Body of pancreas (tissue), 4 donors: ENCODE data around the gene TBX4.

Experiments
- POLR2A ChIP-seq, 3 donors: fragments of 450-650 bp; IDR thresholded peaks; one replicate each; pipeline ENCODE4 v1.6.1; 2016; ENCODE audit warnings: antibody characterized with exemption in 3 of 3, mild to moderate bottlenecking in 2 of 3
- TF ChIP-seq, protein P1 (sequence below), 7 experiments: fragments of 450-650 bp in 4 of 7; fragments of 200-600 bp in 3 of 7; sonication (generic) in 3 of 7; IDR thresholded peaks; one replicate each; pipeline ENCODE4 v1.5.1; 2016 to 2019; ENCODE audit warnings: antibody characterized with exemption in 7 of 7

DNA sequence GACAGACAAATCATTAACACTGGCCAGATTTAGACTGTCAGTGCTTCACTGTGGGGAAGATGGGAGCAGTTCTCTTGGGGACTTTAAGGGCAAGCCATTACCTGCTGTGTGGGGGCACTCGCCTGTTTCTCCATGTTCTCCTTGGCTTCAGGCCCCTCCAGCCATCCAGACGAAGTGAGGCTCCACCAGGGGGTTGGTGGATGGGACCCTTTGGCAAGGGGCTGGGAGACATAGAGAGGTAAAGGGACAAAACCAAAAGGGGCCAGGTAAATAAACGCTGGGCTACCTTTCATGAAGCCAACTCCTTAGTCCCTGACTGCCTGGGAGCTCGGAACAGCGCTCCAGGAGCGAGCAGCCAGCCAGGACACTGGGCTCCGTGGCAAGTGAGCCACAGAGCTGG is 14.0 kb downstream of the TBX4 start:
- TF ChIP-seq, protein P1, sequence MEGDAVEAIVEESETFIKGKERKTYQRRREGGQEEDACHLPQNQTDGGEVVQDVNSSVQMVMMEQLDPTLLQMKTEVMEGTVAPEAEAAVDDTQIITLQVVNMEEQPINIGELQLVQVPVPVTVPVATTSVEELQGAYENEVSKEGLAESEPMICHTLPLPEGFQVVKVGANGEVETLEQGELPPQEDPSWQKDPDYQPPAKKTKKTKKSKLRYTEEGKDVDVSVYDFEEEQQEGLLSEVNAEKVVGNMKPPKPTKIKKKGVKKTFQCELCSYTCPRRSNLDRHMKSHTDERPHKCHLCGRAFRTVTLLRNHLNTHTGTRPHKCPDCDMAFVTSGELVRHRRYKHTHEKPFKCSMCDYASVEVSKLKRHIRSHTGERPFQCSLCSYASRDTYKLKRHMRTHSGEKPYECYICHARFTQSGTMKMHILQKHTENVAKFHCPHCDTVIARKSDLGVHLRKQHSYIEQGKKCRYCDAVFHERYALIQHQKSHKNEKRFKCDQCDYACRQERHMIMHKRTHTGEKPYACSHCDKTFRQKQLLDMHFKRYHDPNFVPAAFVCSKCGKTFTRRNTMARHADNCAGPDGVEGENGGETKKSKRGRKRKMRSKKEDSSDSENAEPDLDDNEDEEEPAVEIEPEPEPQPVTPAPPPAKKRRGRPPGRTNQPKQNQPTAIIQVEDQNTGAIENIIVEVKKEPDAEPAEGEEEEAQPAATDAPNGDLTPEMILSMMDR (IDR thresholded peaks at IDR 0.05), result no peak
- no peak for TF ChIP-seq POLR2A (IDR thresholded peaks at IDR 0.05)
